Hepatocyte (in vitro differentiated cells): ENCODE results near the gene DCLK2. TPM values are rescaled to one million over a fixed set of nuclear protein-coding genes. Genes with fewer than 3 reads are reported as not detected.
A peak's percentile ranks its signal among the peaks of the same experiment; 100 is the strongest.

Source experiments
- DNase-seq: peaks from one replicate; pipeline ENCODE4 v3.0.0-alpha.2; 2016; ENCODE audit warnings: low spot score
- H2AFZ ChIP-seq: fragments of 200-600 bp; sonication (generic); 2 replicates; pipeline ENCODE4 v1.6.0; 2016; ENCODE audit warnings: antibody characterized with exemption, mild to moderate bottlenecking
- H3K27ac ChIP-seq: fragments of 200-600 bp; sonication (generic); 2 replicates; pipeline ENCODE4 v1.5.1; 2016; ENCODE audit warnings: mild to moderate bottlenecking
- H3K27me3 ChIP-seq: fragments of 200-600 bp; sonication (generic); 2 replicates; pipeline ENCODE4 v1.6.1; 2016
- H3K36me3 ChIP-seq: fragments of 200-600 bp; sonication (generic); replicated peaks from 2 replicates; pipeline ENCODE4 v1.5.1; 2016; ENCODE audit warnings: low read depth; ENCODE audit not compliant: insufficient read depth
- H3K4me1 ChIP-seq: fragments of 200-600 bp; sonication (generic); 2 replicates; pipeline ENCODE4 v1.5.1; 2016; ENCODE audit warnings: mild to moderate bottlenecking, moderate library complexity; ENCODE audit not compliant: insufficient read depth
- H3K4me2 ChIP-seq: fragments of 200-600 bp; sonication (generic); 2 replicates; pipeline ENCODE4 v1.6.0; 2016
- H3K4me3 ChIP-seq: fragments of 200-600 bp; sonication (generic); 2 replicates; pipeline ENCODE4 v1.5.1; 2016; ENCODE audit warnings: mild to moderate bottlenecking
- H3K79me2 ChIP-seq: fragments of 200-600 bp; sonication (generic); 2 replicates; pipeline ENCODE4 v1.6.0; 2017; ENCODE audit warnings: mild to moderate bottlenecking
- H3K9me2 ChIP-seq: fragments of 200-600 bp; sonication (generic); replicated peaks from 2 replicates; pipeline ENCODE4 v1.6.0; 2017; ENCODE audit warnings: mild to moderate bottlenecking; ENCODE audit not compliant: insufficient read depth
- H3K9me3 ChIP-seq: fragments of 200-600 bp; sonication (generic); 2 replicates; pipeline ENCODE4 v1.5.1; 2016; ENCODE audit warnings: low read depth, mild to moderate bottlenecking
- H4K20me1 ChIP-seq: fragments of 200-600 bp; sonication (generic); 2 replicates; pipeline ENCODE4 v1.6.0; 2016; ENCODE audit warnings: mild to moderate bottlenecking; ENCODE audit not compliant: insufficient read depth, poor library complexity, severe bottlenecking
- EZH2 ChIP-seq: fragments of 200-600 bp; sonication (generic); IDR thresholded peaks from 2 replicates; pipeline ENCODE4 v1.6.1; 2016; ENCODE audit warnings: antibody characterized with exemption, mild to moderate bottlenecking, borderline replicate concordance
- EZH2phosphoT487 ChIP-seq: fragments of 200-600 bp; sonication (generic); IDR thresholded peaks from one replicate; pipeline ENCODE4 v1.6.1; 2018; ENCODE audit warnings: antibody characterized with exemption, mild to moderate bottlenecking, low read depth, moderate library complexity; ENCODE audit not compliant: unreplicated experiment, severe bottlenecking
- WGBS: methylation state at CpG from one replicate; pipeline ENCODE4 v1.1.6; 2016; ENCODE audit warnings: low lambda C conversion rate; ENCODE audit errors: missing lambda C conversion rate; 5-methylcytosine and 5-hydroxymethylcytosine counted together
- polyA plus RNA-seq: library from polyadenylated mRNA; unstranded; fragments of >200 nt; fragmentation: Nextera tagmentation; extraction: Ambion mirVana; gene quantifications from 2 replicates; pipeline ENCODE4 v1.2.1, GENCODE V29; 2016
- total RNA-seq: library from RNA; depleted of rRNA; stranded (reverse); fragments of >200 nt; gene quantifications from 2 replicates; pipeline ENCODE4 v1.2.3, GENCODE V29; 2014
- TF ChIP-seq, protein P1 (sequence below): fragments of 200-600 bp; sonication (generic); IDR thresholded peaks from 2 replicates; pipeline ENCODE4 v1.5.1; 2016; ENCODE audit warnings: antibody characterized with exemption, mild to moderate bottlenecking; ENCODE audit not compliant: poor library complexity

The DCLK2 gene
- total and polyA plus RNA-seq, 2 experiments from 2014 or later, result 1.5 to 2.8 TPM

DNA sequence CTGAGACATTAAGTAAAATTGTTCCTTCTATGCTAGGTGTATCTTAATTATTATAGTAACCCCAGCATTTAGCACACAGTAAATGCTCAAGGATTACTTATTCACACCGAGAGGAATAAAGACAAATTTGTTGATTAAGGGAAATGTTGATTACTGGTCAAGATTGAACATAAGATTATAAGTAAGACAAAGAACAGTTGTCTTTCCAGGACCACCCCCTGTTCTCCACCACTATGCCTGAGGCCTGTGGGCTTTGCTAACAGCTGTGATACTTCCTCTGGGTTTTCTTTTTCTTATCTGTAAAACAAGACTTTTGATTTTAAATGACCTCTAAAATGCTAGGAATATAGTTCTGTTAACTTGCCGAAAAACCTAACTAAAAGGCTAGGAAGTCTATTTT is 128.0 kb downstream of the DCLK2 start:
- Histone ChIP-seq H3K4me1 (peaks cover 8% of the 10 kb centered on the region), H3K9me3 (no peaks in the 10 kb centered on the region), H3K9me2 (no peaks in the 10 kb centered on the region), H4K20me1 (no peaks in the 10 kb centered on the region), H3K36me3 (no peaks in the 10 kb centered on the region), H3K4me3 (no peak overlapping the region), H3K27me3 (no peaks in the 10 kb centered on the region), H2AFZ (no peak overlapping the region), H3K79me2 (no peaks in the 10 kb centered on the region), H3K27ac (no peak overlapping the region), H3K4me2 (no peak overlapping the region)
- TF ChIP-seq EZH2phosphoT487 (no peak), EZH2 (no peak)
- TF ChIP-seq, protein P1, sequence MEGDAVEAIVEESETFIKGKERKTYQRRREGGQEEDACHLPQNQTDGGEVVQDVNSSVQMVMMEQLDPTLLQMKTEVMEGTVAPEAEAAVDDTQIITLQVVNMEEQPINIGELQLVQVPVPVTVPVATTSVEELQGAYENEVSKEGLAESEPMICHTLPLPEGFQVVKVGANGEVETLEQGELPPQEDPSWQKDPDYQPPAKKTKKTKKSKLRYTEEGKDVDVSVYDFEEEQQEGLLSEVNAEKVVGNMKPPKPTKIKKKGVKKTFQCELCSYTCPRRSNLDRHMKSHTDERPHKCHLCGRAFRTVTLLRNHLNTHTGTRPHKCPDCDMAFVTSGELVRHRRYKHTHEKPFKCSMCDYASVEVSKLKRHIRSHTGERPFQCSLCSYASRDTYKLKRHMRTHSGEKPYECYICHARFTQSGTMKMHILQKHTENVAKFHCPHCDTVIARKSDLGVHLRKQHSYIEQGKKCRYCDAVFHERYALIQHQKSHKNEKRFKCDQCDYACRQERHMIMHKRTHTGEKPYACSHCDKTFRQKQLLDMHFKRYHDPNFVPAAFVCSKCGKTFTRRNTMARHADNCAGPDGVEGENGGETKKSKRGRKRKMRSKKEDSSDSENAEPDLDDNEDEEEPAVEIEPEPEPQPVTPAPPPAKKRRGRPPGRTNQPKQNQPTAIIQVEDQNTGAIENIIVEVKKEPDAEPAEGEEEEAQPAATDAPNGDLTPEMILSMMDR, result no peak
- WGBS, result 65% methylated on average over 2 of the region's 2 CpGs
- no peak for DNase-seq

DNA sequence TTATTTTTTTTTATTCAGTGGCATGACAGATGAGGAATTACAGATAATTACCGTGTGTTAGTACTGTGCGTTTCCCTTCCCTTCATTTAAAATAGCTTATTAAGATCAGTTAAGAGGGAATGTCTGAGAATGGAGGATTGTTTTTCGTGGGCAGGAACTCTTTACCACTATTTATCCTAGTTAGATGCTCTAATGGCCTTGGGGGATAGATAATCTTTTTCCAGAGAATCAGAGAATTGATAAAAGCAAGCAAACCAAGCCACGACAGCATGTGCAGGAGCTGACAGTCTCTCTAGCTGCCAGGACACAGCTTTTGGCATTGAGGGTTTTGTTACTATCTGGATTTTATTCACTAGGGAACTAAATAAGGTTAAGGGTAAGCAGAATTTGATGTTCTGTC is 128.7 kb downstream of the DCLK2 start:
- TF ChIP-seq EZH2, result no peak
- TF ChIP-seq, protein P1, result no peak
- no peak for TF ChIP-seq EZH2phosphoT487

DNA sequence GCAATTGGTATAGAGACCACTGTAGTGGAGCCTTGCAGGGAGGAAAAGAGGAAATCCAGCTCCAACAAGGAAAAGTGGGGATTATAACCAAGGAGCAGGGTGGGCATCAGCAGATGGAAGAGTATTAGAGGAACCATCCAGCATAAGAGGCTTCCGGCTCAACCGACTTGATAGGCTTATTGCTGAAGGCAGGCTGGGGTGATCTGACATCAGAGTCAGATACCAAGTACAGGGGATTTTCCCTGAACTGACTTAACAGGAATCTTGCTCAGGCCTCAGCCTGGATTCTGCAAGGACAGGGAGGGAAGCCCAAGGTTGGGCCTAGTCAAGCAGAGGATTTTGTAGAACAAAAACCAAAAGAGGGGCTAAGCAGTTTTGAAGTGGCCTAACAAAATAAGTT is 129.6 kb downstream of the DCLK2 start:
- H3K4me2 ChIP-seq, result no peak overlapping the region
- H3K27me3 ChIP-seq, result no peaks in the 10 kb centered on the region
- no peak for DNase-seq
- H2AFZ ChIP-seq, result no peak overlapping the region
- no peaks in the 10 kb centered on the region for H3K79me2 ChIP-seq
- no peaks in the 10 kb centered on the region for H3K9me2 ChIP-seq
- no peak overlapping the region for H3K27ac ChIP-seq
- WGBS, result 89% methylated on average over 2 of the region's 2 CpGs
- H3K4me1 ChIP-seq, result peaks cover 13% of the 10 kb centered on the region
- H4K20me1 ChIP-seq, result no peaks in the 10 kb centered on the region
- H3K36me3 ChIP-seq, result no peaks in the 10 kb centered on the region
- no peaks in the 10 kb centered on the region for H3K9me3 ChIP-seq
- TF ChIP-seq EZH2, result no peak
- TF ChIP-seq, protein P1, result no peak
- no peak for TF ChIP-seq EZH2phosphoT487
- H3K4me3 ChIP-seq, result no peak overlapping the region

More for the DNA sequence above, 128.7 kb downstream of the DCLK2 start:
- Histone ChIP-seq H3K9me2 (no peaks in the 10 kb centered on the region), H3K79me2 (no peaks in the 10 kb centered on the region), H2AFZ (no peak overlapping the region), H4K20me1 (no peaks in the 10 kb centered on the region), H3K9me3 (no peaks in the 10 kb centered on the region), H3K4me3 (no peak overlapping the region), H3K4me2 (no peak overlapping the region), H3K27me3 (no peaks in the 10 kb centered on the region), H3K27ac (no peak overlapping the region), H3K36me3 (no peaks in the 10 kb centered on the region), H3K4me1 (peaks cover 13% of the 10 kb centered on the region)
- DNase-seq, result no peak
- 52% methylated on average over 4 of the region's 4 CpGs for WGBS

DNA sequence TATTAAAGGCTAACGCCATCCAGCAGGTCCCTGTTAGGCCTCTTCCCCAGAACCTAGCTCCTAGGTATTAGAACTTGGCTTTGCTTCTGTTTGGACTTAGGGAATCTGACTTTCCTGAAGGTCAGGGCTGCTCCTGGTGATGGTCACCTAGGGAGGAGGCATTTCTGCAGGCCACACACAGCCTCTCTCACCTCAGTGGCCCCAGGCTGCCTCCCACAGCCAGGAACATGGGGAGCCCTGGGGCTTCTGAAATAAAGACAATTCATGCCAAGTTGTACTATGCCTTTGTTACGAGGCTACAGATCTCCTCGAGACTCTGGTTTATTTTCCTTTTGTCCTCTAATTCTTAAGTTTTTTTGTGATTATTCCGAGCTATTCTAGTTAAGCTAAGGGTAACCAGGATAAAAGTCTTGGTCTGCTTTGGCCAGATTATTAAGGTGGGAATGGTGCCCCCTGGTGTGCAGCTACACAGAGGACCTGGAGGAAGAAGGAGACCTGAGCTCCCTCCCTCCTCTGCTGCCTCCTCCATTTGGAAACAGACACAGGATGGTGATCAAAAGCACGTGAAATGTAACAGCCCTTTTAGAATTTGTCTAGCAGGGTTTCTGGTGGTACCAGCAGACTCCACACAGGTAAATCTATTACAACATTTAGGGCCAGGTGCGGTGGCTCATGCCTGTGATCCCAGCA is 131.0 kb downstream of the DCLK2 start:
- Histone ChIP-seq H3K4me1 (peaks cover 13% of the 10 kb centered on the region), H3K9me3 (no peaks in the 10 kb centered on the region), H3K9me2 (no peaks in the 10 kb centered on the region), H2AFZ (no peak overlapping the region), H3K36me3 (no peaks in the 10 kb centered on the region), H3K27me3 (no peaks in the 10 kb centered on the region), H3K4me3 (no peak overlapping the region), H3K79me2 (no peaks in the 10 kb centered on the region), H3K4me2 (no peak overlapping the region), H4K20me1 (no peaks in the 10 kb centered on the region), H3K27ac (no peak overlapping the region)
- peak; percentile 66 for DNase-seq
- 80% methylated on average over 6 of the region's 6 CpGs for WGBS
- TF ChIP-seq, protein P1, result peak; percentile 55
- no peak for TF ChIP-seq EZH2phosphoT487
